Measurements from ENCODE around the gene MACROD1. TPM values are rescaled to one million over a fixed set of nuclear protein-coding genes. Genes with fewer than 3 reads are reported as not detected.

The MACROD1 gene
- total and polyA plus RNA-seq, 2 donors (not counting 1 experiment from before 2014, with no cell fraction given) = 2.7 to 8.6 TPM

GRCh38 chr11:64110465-64111375 lies 55.2 kb downstream of the MACROD1 start:
- Histone ChIP-seq H3K27me3 (replicated peaks in 1 of 4; ENCODE audit: control extremely low read depth in 1 of 4, control insufficient read depth in 3 of 4, insufficient read depth in 4 of 4, low read length in 3 of 4) (no peaks in the 10 kb centered on the region), H3K4me1 (ENCODE audit: control insufficient read depth in 2 of 2, insufficient read depth in 2 of 2, low read length in 2 of 2) (no peaks in the 10 kb centered on the region), H2AFZ (ENCODE audit: insufficient read depth, low read depth, low read length, poor library complexity, severe bottlenecking) (no peak overlapping the region), H3K27ac (ENCODE audit: low read length in 2 of 2) (no peak overlapping the region), H3K36me3 (replicated peaks in 1 of 2; ENCODE audit: control extremely low read depth in 1 of 2, control insufficient read depth in 1 of 2, extremely low read depth in 1 of 2, insufficient read depth in 2 of 2, low read length in 1 of 2) (no peaks in the 10 kb centered on the region), H4K20me1 (ENCODE audit: control insufficient read depth, insufficient read depth, low read length, poor library complexity, severe bottlenecking) (no peaks in the 10 kb centered on the region), H3K9ac (ENCODE audit: low read length) (no peak overlapping the region), H3K4me2 (replicated peaks; ENCODE audit: low read depth, low read length, poor library complexity, severe bottlenecking) (no peak overlapping the region), H3K79me2 (ENCODE audit: control insufficient read depth, insufficient read depth, low read length) (no peaks in the 10 kb centered on the region), H3K4me3 (ENCODE audit: control extremely low read depth in 1 of 5, extremely low read depth in 1 of 5, insufficient read depth in 1 of 5, low read depth in 2 of 5, low read length in 4 of 5) (no peak overlapping the region), H3K9me3 (ENCODE audit: control extremely low read depth in 1 of 3, control insufficient read depth in 2 of 3, insufficient read depth in 1 of 3, low read length in 2 of 3) (peaks cover 0 to 3% (median 0%) of the 10 kb centered on the region in 3 donors)
- POLR2A ChIA-PET = no interaction called here
- ATAC-seq (ENCODE audit: low read depth) (no peak), DNase-seq (no peak)
- H3K4me1 Mint-ChIP-seq = no peaks in the 10 kb centered on the region
- CTCF ChIA-PET = no interaction called here
- 88% methylated on average over 19 of the region's 21 CpGs for WGBS (ENCODE audit: insufficient coverage)
- intact Hi-C loops (cut with micrococcal nuclease) = no loop called here
- no peak overlapping the region for H3K27ac Mint-ChIP-seq
- H3K9me3 Mint-ChIP-seq (ENCODE audit: insufficient read depth) = no peaks in the 10 kb centered on the region
- H3K4me3 Mint-ChIP-seq = no peak overlapping the region
- H3K27me3 Mint-ChIP-seq = no peaks in the 10 kb centered on the region
- TF ChIP-seq CTCF (IDR thresholded peaks at IDR 0.05) (no peak), EZH2 (IDR thresholded peaks at IDR 0.05; ENCODE audit: borderline replicate concordance, insufficient read depth, low read depth, low read length, poor library complexity, severe bottlenecking) (no peak)

DNA sequence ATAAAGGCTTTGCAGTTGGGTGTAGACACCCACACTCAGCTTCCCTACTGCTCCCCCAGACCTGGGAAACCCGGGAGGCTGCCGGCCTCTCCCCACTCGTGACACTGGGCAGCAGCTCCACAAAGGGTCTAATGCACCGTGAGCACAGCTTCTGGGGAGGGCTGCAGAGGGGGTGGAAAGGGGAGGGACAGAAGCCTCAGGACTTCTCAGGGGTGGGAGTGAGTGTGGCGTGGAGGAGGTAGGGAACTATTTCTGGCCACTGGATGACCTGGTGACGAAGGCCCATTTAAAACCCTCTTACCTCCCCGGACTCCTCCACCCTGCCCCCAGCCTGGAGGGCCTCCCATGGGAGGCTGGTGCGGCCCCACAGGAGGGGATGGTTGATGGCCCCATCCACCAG lies 56.6 kb downstream of the MACROD1 start:
- no peak for DNase-seq
- WGBS (ENCODE audit: insufficient coverage) = 100% methylated on average over 3 of the region's 8 CpGs
- Histone ChIP-seq H3K27me3 (replicated peaks in 1 of 4; ENCODE audit: control extremely low read depth in 1 of 4, control insufficient read depth in 3 of 4, insufficient read depth in 4 of 4, low read length in 3 of 4) (no peaks in the 10 kb centered on the region), H3K9me3 (ENCODE audit: control extremely low read depth in 1 of 3, control insufficient read depth in 2 of 3, insufficient read depth in 1 of 3, low read length in 2 of 3) (peaks cover 0 to 6% (median 0%) of the 10 kb centered on the region in 3 donors), H3K4me1 (ENCODE audit: control insufficient read depth in 2 of 2, insufficient read depth in 2 of 2, low read length in 2 of 2) (no peaks in the 10 kb centered on the region), H3K9ac (ENCODE audit: low read length) (no peak overlapping the region), H3K4me2 (replicated peaks; ENCODE audit: low read depth, low read length, poor library complexity, severe bottlenecking) (no peak overlapping the region), H4K20me1 (ENCODE audit: control insufficient read depth, insufficient read depth, low read length, poor library complexity, severe bottlenecking) (no peaks in the 10 kb centered on the region), H3K4me3 (ENCODE audit: control extremely low read depth in 1 of 5, extremely low read depth in 1 of 5, insufficient read depth in 1 of 5, low read depth in 2 of 5, low read length in 4 of 5) (no peak overlapping the region), H3K79me2 (ENCODE audit: control insufficient read depth, insufficient read depth, low read length) (no peaks in the 10 kb centered on the region), H2AFZ (ENCODE audit: insufficient read depth, low read depth, low read length, poor library complexity, severe bottlenecking) (no peak overlapping the region), H3K27ac (ENCODE audit: low read length in 2 of 2) (no peak overlapping the region), H3K36me3 (replicated peaks in 1 of 2; ENCODE audit: control extremely low read depth in 1 of 2, control insufficient read depth in 1 of 2, extremely low read depth in 1 of 2, insufficient read depth in 2 of 2, low read length in 1 of 2) (no peaks in the 10 kb centered on the region)
- Mint-ChIP-seq H3K4me1 (no peaks in the 10 kb centered on the region), H3K9me3 (ENCODE audit: insufficient read depth) (no peaks in the 10 kb centered on the region), H3K27ac (no peak overlapping the region), H3K4me3 (no peak overlapping the region), H3K27me3 (no peaks in the 10 kb centered on the region)
- TF ChIP-seq EZH2 (IDR thresholded peaks at IDR 0.05; ENCODE audit: borderline replicate concordance, insufficient read depth, low read depth, low read length, poor library complexity, severe bottlenecking) (no peak), CTCF (IDR thresholded peaks at IDR 0.05) (no peak)
- ATAC-seq (ENCODE audit: low read depth) = no peak
- ChIA-PET CTCF (no interaction called here), POLR2A (interaction anchor here (0.7 kb wide), 1 partner anchor 133 kb away, joined by 3 read pairs; no protein-coding TSS in a partner anchor)
- intact Hi-C loops (cut with micrococcal nuclease) = no loop called here

Data from B cell (primary cell).